SJCRH30 (cell line): Measurements from ENCODE around the gene RPS15. TPM values are rescaled to one million over a fixed set of nuclear protein-coding genes. Genes with fewer than 3 reads are reported as not detected.
A peak's percentile ranks its signal among the peaks of the same experiment; 100 is the strongest.
"Not testable (repeated sequence)": the region's sequence is repeated elsewhere in the genome, so short reads cannot be mapped to it uniquely, and the experiment has no call there.

Experiments
- DNase-seq, 2 experiments: peaks; one replicate each; pipeline ENCODE4 v3.0.0-alpha.2; 2015 to 2020
- H3K27ac ChIP-seq: fragments of 250-450 bp; sonication (Bioruptor Pico); 2 replicates; pipeline ENCODE4 v1.5.1; 2020; ENCODE audit warnings: mild to moderate bottlenecking, moderate library complexity
- H3K27me3 ChIP-seq: fragments of 250-450 bp; sonication (Bioruptor Pico); 2 replicates; pipeline ENCODE4 v1.5.1; 2020; ENCODE audit warnings: mild to moderate bottlenecking, moderate library complexity
- H3K36me3 ChIP-seq: fragments of 250-450 bp; sonication (Bioruptor Pico); 2 replicates; pipeline ENCODE4 v1.5.1; 2020; ENCODE audit warnings: mild to moderate bottlenecking, moderate library complexity
- H3K4me1 ChIP-seq: fragments of 250-450 bp; sonication (Bioruptor Pico); 2 replicates; pipeline ENCODE4 v1.5.1; 2020; ENCODE audit warnings: mild to moderate bottlenecking, moderate library complexity
- H3K4me3 ChIP-seq: fragments of 250-450 bp; sonication (Bioruptor Pico); 2 replicates; pipeline ENCODE4 v1.5.1; 2020; ENCODE audit warnings: mild to moderate bottlenecking, moderate library complexity
- H3K9me3 ChIP-seq: fragments of 250-450 bp; sonication (Bioruptor Pico); replicated peaks from 2 replicates; pipeline ENCODE4 v1.5.1; 2020; ENCODE audit warnings: mild to moderate bottlenecking, moderate library complexity
- total RNA-seq: library from RNA; depleted of rRNA; stranded (reverse); fragments of >200 nt; shearing (Covaris generic); gene quantifications from 2 replicates; pipeline ENCODE4 v1.2.3, GENCODE V29; 2014

RPS15 gene
- total RNA-seq, 1 experiment from 2014 or later = 1,359 TPM

DNA sequence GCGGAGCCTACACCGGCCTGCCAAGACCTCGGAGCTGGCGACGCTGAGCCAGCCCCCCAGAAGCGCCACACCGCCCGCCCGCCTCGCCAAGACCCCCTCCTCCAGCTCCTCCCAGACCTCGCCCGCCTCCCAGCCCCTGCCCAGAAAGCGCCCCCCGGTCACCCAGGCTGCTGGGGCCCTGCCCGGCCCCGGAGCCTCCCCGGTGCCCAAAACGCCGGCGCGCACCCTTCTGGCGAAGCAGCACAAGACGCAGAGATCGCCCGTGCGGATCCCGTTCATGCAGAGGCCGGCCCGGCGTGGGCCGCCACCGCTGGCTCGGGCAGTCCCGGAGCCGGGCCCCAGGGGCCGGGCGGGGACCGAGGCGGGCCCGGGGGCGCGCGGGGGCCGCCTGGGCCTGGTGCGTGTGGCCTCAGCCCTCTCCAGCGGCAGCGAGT, 30.6 kb downstream of the RPS15 start:
- no peak overlapping the region for H3K4me3 ChIP-seq
- no peaks in the 10 kb centered on the region for H3K9me3 ChIP-seq
- DNase-seq = no peak
- H3K27me3 ChIP-seq = no peaks in the 10 kb centered on the region; the same call in 1 of the 2 replicates
- no peak overlapping the region for H3K27ac ChIP-seq
- peaks cover 2% of the 10 kb centered on the region; the same call in 1 of the 2 replicates for H3K4me1 ChIP-seq
- no peaks in the 10 kb centered on the region for H3K36me3 ChIP-seq

DNA sequence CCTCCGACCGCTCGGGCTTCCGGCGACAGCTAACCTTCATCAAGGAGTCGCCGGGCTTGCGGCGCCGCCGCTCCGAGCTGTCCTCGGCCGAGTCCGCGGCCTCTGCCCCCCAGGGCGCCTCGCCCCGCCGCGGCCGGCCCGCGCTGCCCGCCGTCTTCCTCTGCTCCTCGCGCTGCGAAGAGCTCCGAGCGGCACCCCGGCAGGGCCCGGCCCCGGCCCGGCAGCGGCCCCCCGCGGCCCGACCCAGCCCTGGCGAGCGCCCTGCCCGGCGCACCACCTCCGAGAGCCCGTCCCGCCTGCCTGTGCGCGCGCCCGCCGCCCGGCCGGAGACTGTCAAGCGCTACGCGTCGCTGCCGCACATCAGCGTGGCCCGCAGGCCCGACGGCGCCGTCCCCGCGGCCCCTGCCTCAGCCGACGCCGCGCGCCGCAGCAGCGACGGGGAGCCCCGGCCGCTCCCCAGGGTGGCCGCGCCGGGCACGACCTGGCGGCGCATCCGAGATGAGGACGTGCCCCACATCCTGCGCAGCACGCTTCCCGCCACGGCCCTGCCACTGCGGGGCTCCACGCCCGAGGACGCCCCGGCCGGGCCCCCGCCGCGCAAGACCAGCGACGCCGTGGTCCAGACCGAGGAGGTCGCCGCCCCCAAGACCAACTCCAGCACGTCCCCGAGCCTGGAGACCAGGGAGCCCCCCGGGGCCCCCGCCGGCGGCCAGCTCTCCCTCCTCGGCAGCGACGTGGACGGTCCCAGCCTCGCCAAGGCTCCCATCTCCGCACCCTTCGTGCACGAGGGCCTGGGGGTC, 31.3 kb downstream of the RPS15 start:
- no peak for DNase-seq
- Histone ChIP-seq H3K4me1 (peaks cover 2% of the 10 kb centered on the region; the same call in 1 of the 2 replicates), H3K9me3 (no peaks in the 10 kb centered on the region), H3K27me3 (no peaks in the 10 kb centered on the region; the same call in 1 of the 2 replicates), H3K4me3 (peak overlapping the region; percentile 57), H3K36me3 (no peaks in the 10 kb centered on the region), H3K27ac (no peak overlapping the region)

DNA sequence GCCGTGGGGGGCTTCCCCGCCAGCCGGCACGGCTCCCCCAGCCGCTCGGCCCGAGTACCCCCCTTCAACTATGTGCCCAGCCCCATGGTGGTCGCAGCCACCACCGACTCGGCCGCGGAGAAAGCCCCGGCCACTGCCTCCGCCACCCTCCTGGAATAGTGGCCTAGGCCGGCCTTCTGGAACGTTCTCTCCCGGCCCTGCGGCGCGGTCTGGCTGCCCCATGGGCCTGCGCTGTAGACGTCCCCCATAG, 31.8 kb downstream of the RPS15 start:
- Histone ChIP-seq H3K27ac (no peak overlapping the region), H3K4me3 (peak overlapping the region; percentile 57), H3K36me3 (no peaks in the 10 kb centered on the region), H3K9me3 (no peaks in the 10 kb centered on the region), H3K27me3 (no peaks in the 10 kb centered on the region; the same call in 1 of the 2 replicates), H3K4me1 (peaks cover 2% of the 10 kb centered on the region; the same call in 1 of the 2 replicates)
- DNase-seq = no peak

DNA sequence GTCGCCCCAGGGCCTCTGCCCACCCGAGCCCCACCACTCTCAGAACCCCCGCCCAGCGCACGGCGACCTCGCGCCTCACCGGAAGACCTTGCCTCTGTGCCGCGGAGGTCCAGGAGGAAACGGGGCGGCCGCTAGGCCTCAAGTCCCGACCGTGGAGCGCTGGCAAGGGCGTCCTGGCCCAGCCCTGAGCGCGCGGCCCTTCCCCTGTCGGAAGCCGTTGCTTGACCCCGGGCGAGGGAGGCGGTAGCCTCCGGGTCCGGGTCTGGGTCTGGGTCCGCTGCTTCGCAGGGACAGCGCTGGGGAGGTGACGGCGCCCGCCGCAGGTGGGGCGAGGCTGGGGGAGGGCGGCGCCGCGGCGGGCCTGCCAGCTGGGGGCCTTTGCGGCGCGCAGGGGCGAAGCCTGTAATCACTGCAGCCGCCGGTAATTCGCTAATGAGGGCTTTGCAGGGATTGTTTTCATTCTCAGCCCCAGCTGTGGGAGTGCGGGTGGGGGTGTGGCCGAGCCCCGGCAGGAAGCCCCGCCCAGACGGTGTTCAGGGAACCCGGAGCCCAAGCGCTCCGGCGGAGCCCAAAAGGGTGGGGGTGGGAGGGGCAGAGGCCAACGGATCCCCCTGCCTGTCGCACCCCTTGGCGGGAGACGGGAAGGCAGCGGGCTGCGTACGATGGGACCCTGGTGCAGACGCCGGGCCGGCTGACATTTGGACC, 32.3 kb downstream of the RPS15 start:
- H3K9me3 ChIP-seq = no peaks in the 10 kb centered on the region
- peak; percentile 75 to 76 for DNase-seq
- H3K36me3 ChIP-seq = no peaks in the 10 kb centered on the region
- no peak overlapping the region for H3K27ac ChIP-seq
- no peaks in the 10 kb centered on the region; the same call in 1 of the 2 replicates for H3K27me3 ChIP-seq
- H3K4me3 ChIP-seq = peak overlapping the region; percentile 57
- peaks cover 2% of the 10 kb centered on the region; the same call in 1 of the 2 replicates for H3K4me1 ChIP-seq

GRCh38 chr19:1471010-1471514, 32.9 kb downstream of the RPS15 start:
- Histone ChIP-seq H3K4me3 (peak overlapping the region; percentile 57), H3K9me3 (no peaks in the 10 kb centered on the region), H3K27me3 (no peaks in the 10 kb centered on the region; the same call in 1 of the 2 replicates), H3K27ac (no peak overlapping the region), H3K4me1 (peaks cover 2% of the 10 kb centered on the region; the same call in 1 of the 2 replicates), H3K36me3 (no peaks in the 10 kb centered on the region)
- peak; percentile 71 to 77 for DNase-seq

DNA sequence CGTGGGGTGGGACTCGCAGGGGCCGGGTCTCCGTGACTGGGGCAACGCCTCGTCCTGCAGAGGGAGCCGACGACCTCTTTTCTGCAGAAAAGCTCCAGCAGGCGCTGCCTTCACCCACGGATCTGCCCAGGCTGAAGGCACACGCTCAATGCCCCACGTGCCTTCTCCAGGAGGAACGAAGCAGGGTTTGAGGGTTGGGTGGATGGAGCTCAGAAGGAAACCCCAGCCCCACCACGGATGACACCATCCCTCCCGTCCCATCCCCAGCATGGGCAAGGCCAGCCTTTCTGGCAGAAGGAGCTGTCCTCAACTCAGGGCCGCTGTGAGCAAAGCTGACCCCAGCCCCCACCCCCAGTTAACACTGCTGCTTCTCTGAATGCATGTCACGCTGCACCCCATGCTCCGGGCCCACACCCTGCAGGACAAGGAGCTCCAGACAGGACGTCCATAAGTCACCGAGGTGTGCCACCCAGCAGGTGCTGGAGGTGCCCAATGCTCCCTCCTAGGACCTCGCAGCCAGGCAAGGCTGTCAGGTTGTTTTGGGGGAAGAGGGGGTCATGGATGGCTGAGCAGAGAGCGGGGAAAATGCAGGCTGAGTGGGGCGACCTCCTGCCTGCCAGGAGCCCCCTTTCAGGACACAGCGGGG, 33.4 kb downstream of the RPS15 start:
- Histone ChIP-seq H3K4me3 (no peak overlapping the region), H3K4me1 (peaks cover 2% of the 10 kb centered on the region; the same call in 1 of the 2 replicates), H3K36me3 (no peaks in the 10 kb centered on the region), H3K27ac (no peak overlapping the region), H3K27me3 (no peaks in the 10 kb centered on the region; the same call in 1 of the 2 replicates), H3K9me3 (no peaks in the 10 kb centered on the region)
- DNase-seq = no peak

- peaks cover 2% of the 10 kb centered on the region; the same call in 1 of the 2 replicates for H3K4me1 ChIP-seq
- no peak for DNase-seq
- no peak overlapping the region for H3K27ac ChIP-seq
- no peak overlapping the region for H3K4me3 ChIP-seq
- H3K36me3 ChIP-seq = peaks cover 2% of the 10 kb centered on the region; the same call in 1 of the 2 replicates
- no peaks in the 10 kb centered on the region; the same call in 1 of the 2 replicates for H3K27me3 ChIP-seq
- no peaks in the 10 kb centered on the region for H3K9me3 ChIP-seq
Measured at GRCh38 chr19:1472231-1473084, 34.3 kb downstream of the RPS15 start.

GRCh38 chr19:1473085-1473851, 35.1 kb downstream of the RPS15 start:
- Histone ChIP-seq H3K4me1 (peaks cover 2% of the 10 kb centered on the region; the same call in 1 of the 2 replicates), H3K9me3 (no peaks in the 10 kb centered on the region), H3K27me3 (no peaks in the 10 kb centered on the region; the same call in 1 of the 2 replicates), H3K36me3 (peaks cover 4% of the 10 kb centered on the region; the same call in 1 of the 2 replicates), H3K27ac (no peak overlapping the region), H3K4me3 (no peak overlapping the region)
- DNase-seq = no peak

DNA sequence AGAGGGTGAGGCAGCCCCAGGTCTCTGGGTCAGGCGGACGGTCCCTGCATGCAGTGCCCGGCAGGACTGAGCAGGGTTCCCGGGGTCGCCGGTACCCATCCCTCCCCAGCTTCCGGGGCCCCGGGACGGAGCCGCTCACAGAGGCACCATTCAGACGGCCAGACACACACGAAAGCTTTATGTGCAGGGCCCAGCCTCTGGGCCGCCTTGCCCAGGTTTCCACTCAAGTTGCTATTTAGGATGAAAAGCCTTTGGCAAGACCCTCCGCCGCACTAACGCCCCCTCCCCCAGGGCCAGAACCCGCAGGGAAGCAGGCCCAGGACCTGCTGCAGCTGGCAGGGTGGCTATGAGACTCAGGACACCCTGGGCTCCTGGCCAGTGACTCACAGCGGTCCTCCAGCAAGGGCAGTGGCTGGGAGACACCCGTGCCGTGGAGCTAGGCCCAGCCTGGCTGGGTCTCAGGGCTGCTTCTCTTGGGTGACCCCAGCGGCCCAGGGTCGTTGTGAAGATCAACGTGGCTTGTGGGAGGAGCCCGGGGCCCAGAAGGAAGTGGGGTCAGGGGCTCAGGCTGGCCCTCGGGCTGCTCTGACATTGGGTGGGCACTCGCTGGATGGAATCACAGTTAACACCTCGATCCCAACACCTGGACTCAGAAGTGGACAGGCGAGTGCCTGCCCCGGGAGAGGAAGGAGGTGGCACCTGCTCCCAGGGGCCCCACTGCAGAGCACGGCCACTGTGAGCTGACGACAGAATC, 36.0 kb downstream of the RPS15 start:
- DNase-seq = no peak
- Histone ChIP-seq H3K9me3 (no peaks in the 10 kb centered on the region), H3K36me3 (peaks cover 4% of the 10 kb centered on the region; the same call in 1 of the 2 replicates), H3K4me3 (no peak overlapping the region), H3K27me3 (no peaks in the 10 kb centered on the region; the same call in 1 of the 2 replicates), H3K27ac (no peak overlapping the region), H3K4me1 (peaks cover 2% of the 10 kb centered on the region; the same call in 1 of the 2 replicates)

- no peak overlapping the region for H3K27ac ChIP-seq
- H3K4me3 ChIP-seq = no peak overlapping the region
- H3K9me3 ChIP-seq = no peaks in the 10 kb centered on the region
- H3K36me3 ChIP-seq = peaks cover 4% of the 10 kb centered on the region; the same call in 1 of the 2 replicates
- H3K4me1 ChIP-seq = peaks cover 2% of the 10 kb centered on the region; the same call in 1 of the 2 replicates
- DNase-seq = no peak
- no peaks in the 10 kb centered on the region; the same call in 1 of the 2 replicates for H3K27me3 ChIP-seq
Measured at GRCh38 chr19:1474765-1475351, 36.7 kb downstream of the RPS15 start.

- DNase-seq = no peak
- Histone ChIP-seq H3K27ac (no peak overlapping the region), H3K27me3 (no peaks in the 10 kb centered on the region; the same call in 1 of the 2 replicates), H3K36me3 (peaks cover 4% of the 10 kb centered on the region; the same call in 1 of the 2 replicates), H3K9me3 (no peaks in the 10 kb centered on the region), H3K4me1 (peaks cover 2% of the 10 kb centered on the region; the same call in 1 of the 2 replicates), H3K4me3 (no peak overlapping the region)
Measured at GRCh38 chr19:1475751-1476437, 37.7 kb downstream of the RPS15 start.

DNA sequence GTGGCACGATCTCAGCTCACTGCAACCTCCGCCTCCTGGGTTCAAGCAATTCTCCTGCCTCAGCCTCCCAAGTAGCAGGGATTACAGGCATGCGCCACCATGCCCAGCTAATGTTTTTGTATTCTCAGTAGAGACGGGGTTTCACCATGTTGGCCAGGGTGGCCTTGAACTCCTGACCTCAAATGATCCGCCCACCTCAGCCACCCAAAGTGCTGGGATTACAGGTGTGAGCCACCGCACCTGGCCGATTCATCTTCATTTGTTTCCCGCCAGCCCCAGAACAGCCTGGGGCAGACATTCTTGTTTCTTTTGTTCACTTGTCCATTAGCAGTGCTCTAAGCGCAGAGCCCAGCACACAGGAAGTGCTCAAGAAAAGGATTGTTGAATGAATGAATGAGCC, 38.9 kb downstream of the RPS15 start:
- H3K9me3 ChIP-seq, H3K4me1 ChIP-seq, DNase-seq, H3K27ac ChIP-seq, H3K27me3 ChIP-seq, H3K36me3 ChIP-seq, H3K4me3 ChIP-seq: not testable (repeated sequence)
